RWPE1 (cell line): ENCODE measurements around the gene RFNG.

Experiments used
- CTCF ChIA-PET: fragments of 350-600 bp; sonication (Branson Sonifier 250); formaldehyde crosslinking; extraction: SDS; loops from one replicate; lab custom pipeline; 2021; lab: Yijun Ruan, JAX
- POLR2A ChIA-PET: fragments of 400-600 bp; formaldehyde crosslinking; extraction: SDS; loops from one replicate; lab custom pipeline; 2020; ENCODE audit warnings: antibody characterized with exemption; ENCODE audit not compliant: low non-redundant PET; lab: Yijun Ruan, JAX
- DNase-seq: peaks from one replicate; pipeline ENCODE4 v3.0.0; 2012; ENCODE audit warnings: low spot score
- H3K27ac ChIP-seq: fragments of 450-650 bp; 2 replicates; pipeline ENCODE4 v1.5.1; 2017
- TF ChIP-seq, protein P1 (sequence below): fragments of 450-650 bp; conservative IDR thresholded peaks from 2 replicates; pipeline ENCODE4 v1.5.1; 2017; ENCODE audit warnings: low read depth, mild to moderate bottlenecking

Gene RFNG

GRCh38 chr17:82062076-82062983, 10.7 kb upstream of the RFNG start:
- TF ChIP-seq, protein P1, sequence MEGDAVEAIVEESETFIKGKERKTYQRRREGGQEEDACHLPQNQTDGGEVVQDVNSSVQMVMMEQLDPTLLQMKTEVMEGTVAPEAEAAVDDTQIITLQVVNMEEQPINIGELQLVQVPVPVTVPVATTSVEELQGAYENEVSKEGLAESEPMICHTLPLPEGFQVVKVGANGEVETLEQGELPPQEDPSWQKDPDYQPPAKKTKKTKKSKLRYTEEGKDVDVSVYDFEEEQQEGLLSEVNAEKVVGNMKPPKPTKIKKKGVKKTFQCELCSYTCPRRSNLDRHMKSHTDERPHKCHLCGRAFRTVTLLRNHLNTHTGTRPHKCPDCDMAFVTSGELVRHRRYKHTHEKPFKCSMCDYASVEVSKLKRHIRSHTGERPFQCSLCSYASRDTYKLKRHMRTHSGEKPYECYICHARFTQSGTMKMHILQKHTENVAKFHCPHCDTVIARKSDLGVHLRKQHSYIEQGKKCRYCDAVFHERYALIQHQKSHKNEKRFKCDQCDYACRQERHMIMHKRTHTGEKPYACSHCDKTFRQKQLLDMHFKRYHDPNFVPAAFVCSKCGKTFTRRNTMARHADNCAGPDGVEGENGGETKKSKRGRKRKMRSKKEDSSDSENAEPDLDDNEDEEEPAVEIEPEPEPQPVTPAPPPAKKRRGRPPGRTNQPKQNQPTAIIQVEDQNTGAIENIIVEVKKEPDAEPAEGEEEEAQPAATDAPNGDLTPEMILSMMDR, result no peak
- POLR2A ChIA-PET, result no interaction called here
- no peak for DNase-seq
- H3K27ac ChIP-seq, result peak overlapping the region; percentile 79
- CTCF ChIA-PET, result interaction anchor here (0.6 to 0.7 kb wide), 3 partner anchors 32 to 59 kb away, joined by 3 to 4 read pairs (median 3); no protein-coding TSS in a partner anchor

- TF ChIP-seq, protein P1, result no peak
- CTCF ChIA-PET, result interaction anchor here (0.6 kb wide), 1 partner anchor 31 kb away, joined by 3 read pairs; no protein-coding TSS in a partner anchor
- POLR2A ChIA-PET, result no interaction called here
- DNase-seq, result no peak
- H3K27ac ChIP-seq, result peak overlapping the region; percentile 79
Measured at GRCh38 chr17:82061047-82061925, 9.7 kb upstream of the RFNG start.

- no peak for DNase-seq
- TF ChIP-seq, protein P1, result no peak
- ChIA-PET CTCF (no interaction called here), POLR2A (no interaction called here)
- H3K27ac ChIP-seq, result peak overlapping the region; percentile 79
Measured at GRCh38 chr17:82060614-82061013, 9.0 kb upstream of the RFNG start.

DNA sequence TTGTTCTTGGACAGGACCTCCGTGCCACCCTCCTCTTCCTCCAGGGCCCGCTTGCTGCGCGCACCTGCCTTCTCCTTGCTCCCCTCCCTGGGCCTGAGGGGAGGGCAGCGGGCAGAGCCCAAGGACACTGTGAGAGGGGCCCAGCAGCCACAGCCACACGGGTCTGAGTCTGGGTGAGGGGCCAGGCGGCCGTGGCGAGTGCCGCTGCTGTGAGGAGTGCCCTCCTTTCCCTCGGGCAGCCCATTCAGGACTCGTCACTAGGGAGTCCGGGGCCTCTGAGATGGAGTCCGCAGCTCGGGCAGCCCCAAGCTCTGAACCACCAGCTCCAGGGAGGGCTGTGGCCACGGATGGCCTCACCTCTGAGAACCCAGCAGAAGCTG, 8.4 kb upstream of the RFNG start:
- CTCF ChIA-PET, result no interaction called here
- peak overlapping the region; percentile 79 for H3K27ac ChIP-seq
- no peak for DNase-seq
- POLR2A ChIA-PET, result interaction anchor here (0.6 kb wide), 1 partner anchor 90 kb away, joined by 3 read pairs; no protein-coding TSS in a partner anchor
- TF ChIP-seq, protein P1, result no peak

DNA sequence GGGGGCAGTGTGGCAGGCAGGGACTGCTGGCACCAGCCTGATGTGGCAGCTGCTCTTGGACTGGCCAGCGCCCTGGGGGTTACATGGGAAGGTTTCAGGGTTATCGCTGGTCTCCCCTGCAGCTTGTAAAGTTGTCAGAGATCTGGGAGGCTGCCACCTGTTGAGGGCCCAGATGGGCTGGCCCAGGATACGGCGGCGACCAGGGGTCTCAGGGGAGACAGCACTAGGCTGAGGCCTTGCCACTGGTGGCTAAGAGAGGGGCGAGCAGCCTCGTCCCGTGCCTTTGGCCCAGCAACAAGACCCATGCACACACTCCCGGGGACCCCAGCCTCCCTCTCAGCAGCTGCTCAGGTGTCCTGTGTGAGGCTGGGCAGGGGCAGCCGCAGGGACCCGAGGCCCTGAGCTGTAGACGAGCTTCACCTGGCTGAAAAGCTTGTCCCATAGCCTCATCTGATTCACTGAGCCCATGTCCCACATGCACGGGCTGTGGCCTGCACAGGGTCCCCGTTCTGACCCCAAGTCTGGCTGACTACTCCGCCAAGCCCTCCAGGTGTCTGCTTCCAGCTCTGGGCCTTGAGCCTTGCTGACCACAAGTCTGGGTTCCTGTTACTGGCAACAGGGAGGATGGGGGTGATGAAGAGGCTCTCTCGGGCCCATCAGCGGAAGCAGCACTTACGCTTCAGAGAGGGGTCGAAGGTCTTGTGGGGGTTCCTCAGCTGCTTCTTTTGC, 7.8 kb upstream of the RFNG start:
- H3K27ac ChIP-seq, result peak overlapping the region; percentile 79
- TF ChIP-seq, protein P1, result no peak
- ChIA-PET CTCF (no interaction called here), POLR2A (interaction anchor here (0.6 kb wide), 1 partner anchor 89 kb away, joined by 3 read pairs; no protein-coding TSS in a partner anchor)
- DNase-seq, result no peak
